PC-9 (cell line): ENCODE measurements around the gene DNMT3A.

ENCODE experiments used
- CTCF ChIP-seq: fragments of 200-600 bp; sonication (generic); conservative IDR thresholded peaks from 2 replicates; pipeline ENCODE4 v1.6.1; 2017; ENCODE audit warnings: mixed run types, antibody characterized with exemption, mild to moderate bottlenecking, moderate library complexity
- EZH2 ChIP-seq: fragments of 200-600 bp; sonication (generic); IDR thresholded peaks from 2 replicates; pipeline ENCODE4 v1.8.0; 2017; ENCODE audit warnings: antibody characterized with exemption, low read depth

DNA sequence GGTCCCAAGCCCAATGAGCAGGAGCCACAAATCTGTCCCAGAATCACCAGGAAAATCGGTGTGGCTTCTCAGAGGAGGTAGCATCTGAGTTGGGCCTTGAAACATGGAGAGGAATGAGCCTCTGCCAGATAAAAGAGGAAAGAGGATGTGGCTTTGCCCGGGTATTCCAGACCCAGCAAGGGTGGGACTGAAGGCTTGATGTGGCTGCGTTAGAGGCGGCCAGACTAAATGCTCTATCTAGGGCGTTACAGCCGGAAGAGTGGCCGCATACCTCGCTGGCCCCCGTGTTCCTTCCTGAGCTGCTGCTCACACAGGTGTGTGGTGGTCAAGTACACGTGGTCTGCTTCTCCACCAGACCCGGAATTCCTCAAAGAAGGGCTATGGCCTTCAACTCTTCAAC lies 139.4 kb downstream of the DNMT3A start:
- no peak for TF ChIP-seq CTCF
- no peak for TF ChIP-seq EZH2
